Gastroesophageal sphincter (tissue), 4 donors: ENCODE results near the gene BPIFA3. TPM values are rescaled to one million over a fixed set of nuclear protein-coding genes. Genes with fewer than 3 reads are reported as not detected.

Source experiments
- ATAC-seq: fragments of 150-250 bp; one replicate; pipeline ENCODE4 v1.9.1; 2016; ENCODE audit warnings: mild to moderate bottlenecking, moderate library complexity
- H3K27ac ChIP-seq, 4 donors: fragments of 200-600 bp; sonication (generic) in 3 of 4; 1 replicate in 3 of 4; 2 replicates in 1 of 4; pipeline ENCODE4 v1.5.1; 2016 to 2019
- H3K27me3 ChIP-seq: fragments of 200-600 bp; sonication (generic); one replicate; pipeline ENCODE4 v1.5.1; 2019
- H3K36me3 ChIP-seq, 2 donors: fragments of 200-600 bp; sonication (generic); one replicate each; pipeline ENCODE4 v1.5.1; 2019; ENCODE audit warnings: control low read depth in 1 of 2
- H3K4me1 ChIP-seq, 3 donors: fragments of 200-600 bp; sonication (generic); 1 replicate in 2 of 3; 2 replicates in 1 of 3; pipeline ENCODE4 v1.5.1; 2016 to 2019; ENCODE audit warnings: control low read depth in 2 of 3
- H3K4me3 ChIP-seq, 2 donors: fragments of 200-600 bp; sonication (generic); one replicate each; pipeline ENCODE4 v1.5.1; 2019; ENCODE audit warnings: mild to moderate bottlenecking in 1 of 2, moderate library complexity in 1 of 2
- H3K9me3 ChIP-seq, 3 donors: fragments of 200-600 bp; sonication (generic); one replicate each; pipeline ENCODE4 v1.5.1; 2017 to 2019; ENCODE audit warnings: control low read depth in 2 of 3
- CTCF ChIP-seq, 4 experiments: fragments of 200-600 bp in 2 of 4; fragments of 450-650 bp in 2 of 4; sonication (generic) in 1 of 4; IDR thresholded peaks; one replicate each; pipeline ENCODE4 v1.5.1; 2017 to 2019; ENCODE audit warnings: antibody characterized with exemption in 4 of 4, mild to moderate bottlenecking in 2 of 4, moderate library complexity in 2 of 4
- EP300 ChIP-seq: sonication (generic); formaldehyde crosslinking; IDR thresholded peaks from one replicate; pipeline ENCODE4 v1.6.1; 2017; ENCODE audit warnings: antibody characterized with exemption, mild to moderate bottlenecking
- POLR2A ChIP-seq, 2 donors: fragments of 450-650 bp; IDR thresholded peaks; one replicate each; pipeline ENCODE4 v1.6.1; 2017; ENCODE audit warnings: antibody characterized with exemption in 2 of 2, mild to moderate bottlenecking in 2 of 2, moderate library complexity in 1 of 2
- POLR2AphosphoS5 ChIP-seq: sonication (generic); formaldehyde crosslinking; IDR thresholded peaks from one replicate; pipeline ENCODE4 v1.6.1; 2017; ENCODE audit warnings: antibody characterized with exemption
- WGBS, 2 donors: methylation state at CpG; one replicate each; pipeline ENCODE4 v1.1.5; 2018; ENCODE audit warnings: low coverage in 1 of 2; 5-methylcytosine and 5-hydroxymethylcytosine counted together
- total RNA-seq, 4 donors: library from RNA; depleted of rRNA; stranded (reverse); fragments of >200 nt; gene quantifications; one replicate each; pipeline ENCODE4 v1.1.0, GENCODE V29; 2016

BPIFA3 gene
- total RNA-seq, 4 donors from 2014 or later, result not detected

DNA sequence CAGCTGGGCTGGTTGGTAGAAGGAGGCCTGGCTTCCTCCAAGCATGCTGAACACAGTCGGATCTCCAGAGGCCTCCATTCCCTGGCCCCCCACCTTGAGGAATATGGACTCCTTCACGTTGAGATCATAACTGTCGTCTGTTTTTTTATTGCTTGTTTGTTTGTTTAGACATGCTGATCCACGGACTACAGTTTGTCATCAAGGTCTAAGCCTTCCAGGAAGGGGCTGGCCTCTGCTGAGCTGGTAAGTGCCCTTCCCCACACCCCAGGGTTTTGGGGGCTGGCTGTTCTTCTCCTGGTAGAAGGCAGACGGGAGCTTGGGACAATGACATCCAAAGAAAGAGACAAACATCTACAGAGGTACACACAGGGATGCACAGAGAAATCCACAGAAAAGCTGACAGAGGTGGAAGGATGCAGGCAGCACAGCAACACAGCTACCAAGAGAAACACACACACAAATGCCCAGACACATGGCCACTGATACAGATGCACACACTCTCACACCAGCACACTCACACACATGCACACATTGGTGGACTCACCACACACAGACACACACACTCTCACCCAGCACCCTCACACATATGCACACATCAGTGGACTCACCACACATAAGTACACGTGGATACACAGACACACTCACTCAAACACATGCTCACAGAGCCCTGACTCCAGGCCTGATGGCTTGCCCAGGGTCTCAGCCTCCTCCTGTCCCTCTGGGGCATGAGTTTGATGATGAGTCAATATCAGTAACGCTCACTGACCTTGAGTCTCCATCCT lies 25.4 kb downstream of the BPIFA3 start:
- Histone ChIP-seq H3K27me3 (peaks cover under 1% of the 10 kb centered on the region), H3K36me3 (no peaks in the 10 kb centered on the region), H3K27ac (no peak overlapping the region), H3K9me3 (no peaks in the 10 kb centered on the region), H3K4me3 (no peak overlapping the region), H3K4me1 (no peaks in the 10 kb centered on the region)
- WGBS, 2 donors, result 68 to 71% methylated on average over 3 of the region's 7 CpGs
- TF ChIP-seq POLR2AphosphoS5, result no peak
- no peak for ATAC-seq

GRCh38 chr20:33246077-33246476 lies 28.9 kb downstream of the BPIFA3 start:
- no peaks in the 10 kb centered on the region for H3K9me3 ChIP-seq
- no peak overlapping the region for H3K4me3 ChIP-seq
- H3K36me3 ChIP-seq, result no peaks in the 10 kb centered on the region
- no peak for ATAC-seq
- H3K4me1 ChIP-seq, result no peaks in the 10 kb centered on the region
- H3K27me3 ChIP-seq, result no peaks in the 10 kb centered on the region
- no peak for TF ChIP-seq POLR2AphosphoS5
- no peak for TF ChIP-seq POLR2A (IDR thresholded peaks at IDR 0.05)
- TF ChIP-seq EP300, result no peak
- TF ChIP-seq CTCF (IDR thresholded peaks at IDR 0.05), result no peak
- WGBS, 2 donors, result 20 to 46% methylated on average over 1 to 3 of the region's 3 CpGs
- no peak overlapping the region for H3K27ac ChIP-seq

GRCh38 chr20:33249456-33249855 lies 32.3 kb downstream of the BPIFA3 start:
- Histone ChIP-seq H3K4me3 (no peak overlapping the region), H3K9me3 (no peaks in the 10 kb centered on the region), H3K4me1 (no peaks in the 10 kb centered on the region), H3K36me3 (no peaks in the 10 kb centered on the region), H3K27me3 (no peaks in the 10 kb centered on the region), H3K27ac (no peak overlapping the region)
- WGBS, 2 donors, result 83% methylated on average over 1 of the region's 1 CpG; no CpG with 5 or more reads in 1 of the 2 donors
- ATAC-seq, result no peak
- TF ChIP-seq EP300 (no peak), POLR2A (IDR thresholded peaks at IDR 0.05) (no peak), POLR2AphosphoS5 (no peak), CTCF (IDR thresholded peaks at IDR 0.05) (no peak)

DNA sequence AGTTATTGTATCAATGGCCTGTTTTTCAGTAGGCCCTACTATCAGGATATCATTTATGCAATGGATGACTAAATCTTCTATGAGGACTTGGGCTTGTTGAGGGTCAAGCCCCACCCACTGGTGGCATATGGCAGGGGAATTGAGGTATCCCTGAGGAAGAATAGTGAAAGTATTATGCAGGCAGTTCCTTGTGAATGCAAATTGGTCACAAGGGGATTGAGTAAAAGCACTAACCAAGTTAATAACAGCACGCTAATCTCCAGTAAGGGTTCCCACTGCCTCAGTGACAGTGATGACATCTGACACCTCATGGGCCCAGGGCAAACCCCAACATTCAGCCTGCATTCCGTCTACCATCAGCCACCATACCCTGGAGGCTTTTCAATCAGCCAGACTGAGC lies 33.5 kb downstream of the BPIFA3 start:
- Histone ChIP-seq H3K4me1 (no peaks in the 10 kb centered on the region), H3K27me3 (no peaks in the 10 kb centered on the region), H3K36me3 (no peaks in the 10 kb centered on the region), H3K4me3 (no peak overlapping the region), H3K9me3 (no peaks in the 10 kb centered on the region), H3K27ac (no peak overlapping the region)
- 36 to 40% methylated on average over 2 of the region's 2 CpGs for WGBS, 2 donors
- TF ChIP-seq POLR2A (IDR thresholded peaks at IDR 0.05) (no peak), CTCF (IDR thresholded peaks at IDR 0.05) (no peak), POLR2AphosphoS5 (no peak), EP300 (no peak)
- no peak for ATAC-seq

DNA sequence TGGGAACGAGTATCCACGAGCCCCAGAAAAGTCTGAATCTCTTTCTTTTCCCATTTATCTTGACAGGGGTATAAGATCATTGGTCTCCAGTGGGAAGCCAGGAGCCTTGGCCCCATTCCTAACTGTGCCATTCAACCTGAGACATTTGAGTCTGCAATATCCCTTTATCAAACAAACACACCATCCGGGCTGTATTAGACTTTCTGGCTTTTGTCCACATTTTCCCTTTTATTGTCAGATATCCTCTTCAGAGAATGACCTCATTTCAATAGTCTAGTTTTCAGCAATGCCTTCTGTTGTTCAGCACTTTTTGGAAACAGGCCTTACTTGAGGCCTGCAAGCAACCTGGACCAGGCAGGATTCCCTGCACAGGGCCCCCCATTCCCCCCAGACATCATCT lies 34.3 kb downstream of the BPIFA3 start:
- H3K27ac ChIP-seq, result no peak overlapping the region
- H3K27me3 ChIP-seq, result peaks cover under 1% of the 10 kb centered on the region
- WGBS, 2 donors, result 53 to 61% methylated on average over 3 of the region's 3 CpGs
- ATAC-seq, result no peak
- H3K4me3 ChIP-seq, result no peak overlapping the region
- H3K9me3 ChIP-seq, result no peaks in the 10 kb centered on the region
- no peak for TF ChIP-seq EP300
- no peak for TF ChIP-seq POLR2A (IDR thresholded peaks at IDR 0.05)
- no peak for TF ChIP-seq POLR2AphosphoS5
- no peak for TF ChIP-seq CTCF (IDR thresholded peaks at IDR 0.05)
- no peaks in the 10 kb centered on the region for H3K36me3 ChIP-seq
- H3K4me1 ChIP-seq, result no peaks in the 10 kb centered on the region
